ENCODE measurements around the gene STYXL1.

STYXL1 gene

DNA sequence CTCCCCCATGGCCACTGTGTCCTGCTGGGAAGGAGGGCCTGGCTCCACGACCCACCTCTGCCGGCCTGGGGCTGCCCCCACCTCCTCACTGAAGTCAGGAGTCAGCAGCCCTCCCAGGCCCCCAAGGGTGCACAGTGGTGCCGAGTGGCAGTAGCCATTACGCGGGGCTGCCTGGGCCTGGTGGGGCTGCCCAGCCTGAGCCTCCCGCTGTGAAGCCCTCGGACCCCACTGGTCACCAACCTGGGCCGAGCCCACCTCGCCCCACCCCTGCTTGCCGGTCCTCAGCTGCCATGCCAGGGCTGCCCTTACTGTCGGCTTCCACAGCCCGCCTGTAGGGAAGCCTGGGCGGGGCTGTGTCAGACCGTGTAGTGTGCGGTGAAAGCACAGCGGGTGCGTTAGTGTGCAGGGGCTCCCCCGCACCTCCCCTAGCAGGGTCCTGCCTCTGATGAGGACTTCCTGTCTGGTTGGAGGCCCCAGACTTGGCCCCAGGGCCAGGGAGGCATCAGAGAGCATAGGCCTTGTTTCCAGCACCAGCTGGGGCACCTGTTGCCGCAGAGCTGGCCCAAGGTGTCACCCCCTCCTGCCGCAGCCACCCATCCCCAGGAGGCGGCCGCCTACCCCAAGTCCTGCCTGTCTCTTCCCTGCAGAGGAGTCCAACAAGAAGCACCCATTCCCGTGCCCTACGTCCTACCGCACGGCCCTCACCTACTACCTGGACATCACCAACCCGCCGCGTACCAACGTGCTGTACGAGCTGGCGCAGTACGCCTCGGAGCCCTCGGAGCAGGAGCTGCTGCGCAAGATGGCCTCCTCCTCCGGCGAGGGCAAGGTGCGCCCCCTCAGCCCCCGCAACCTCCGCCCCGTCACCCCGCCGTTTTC lies 63.4 kb downstream of the STYXL1 start:
- H3K27me3 Mint-ChIP-seq, result no peaks in the 10 kb centered on the region
- peak overlapping the region; percentile 35 for H3K27ac Mint-ChIP-seq
- H3K9me3 Mint-ChIP-seq, result no peaks in the 10 kb centered on the region

DNA sequence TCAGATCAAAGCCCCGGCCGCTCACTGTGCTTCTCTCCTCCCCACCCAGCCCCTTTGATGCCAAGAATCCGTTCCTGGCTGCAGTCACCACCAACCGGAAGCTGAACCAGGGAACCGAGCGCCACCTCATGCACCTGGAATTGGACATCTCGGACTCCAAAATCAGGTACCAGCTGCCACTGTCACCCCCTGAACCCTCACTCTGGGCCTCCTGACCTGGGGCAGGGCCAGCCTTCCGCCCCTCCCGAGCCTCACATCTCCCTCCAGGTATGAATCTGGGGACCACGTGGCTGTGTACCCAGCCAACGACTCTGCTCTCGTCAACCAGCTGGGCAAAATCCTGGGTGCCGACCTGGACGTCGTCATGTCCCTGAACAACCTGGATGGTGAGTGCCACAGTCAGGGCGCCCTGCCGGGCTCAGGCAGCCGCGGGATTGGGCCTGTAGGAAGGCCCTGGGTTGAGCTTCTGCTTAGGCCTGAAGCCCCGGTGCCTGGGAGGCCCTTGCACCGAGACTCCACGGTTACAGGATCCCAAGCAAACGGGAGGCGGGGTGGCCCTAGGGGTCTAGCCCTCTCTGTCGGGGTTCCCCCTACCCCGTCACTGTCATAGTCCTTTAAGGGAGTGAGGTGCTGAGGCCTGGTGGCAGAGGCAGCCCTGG lies 64.2 kb downstream of the STYXL1 start:
- Mint-ChIP-seq H3K4me1 (no peaks in the 10 kb centered on the region), H3K27ac (no peak overlapping the region), H3K4me3 (no peak overlapping the region), H3K27me3 (no peaks in the 10 kb centered on the region), H3K9me3 (no peaks in the 10 kb centered on the region), H3K36me3 (peaks cover 2% of the 10 kb centered on the region)

More for the DNA sequence above, 63.4 kb downstream of the STYXL1 start:
- no peak overlapping the region for H3K4me3 Mint-ChIP-seq
- H3K36me3 Mint-ChIP-seq, result peaks cover 2% of the 10 kb centered on the region
- H3K4me1 Mint-ChIP-seq, result peaks cover under 1% of the 10 kb centered on the region

DNA sequence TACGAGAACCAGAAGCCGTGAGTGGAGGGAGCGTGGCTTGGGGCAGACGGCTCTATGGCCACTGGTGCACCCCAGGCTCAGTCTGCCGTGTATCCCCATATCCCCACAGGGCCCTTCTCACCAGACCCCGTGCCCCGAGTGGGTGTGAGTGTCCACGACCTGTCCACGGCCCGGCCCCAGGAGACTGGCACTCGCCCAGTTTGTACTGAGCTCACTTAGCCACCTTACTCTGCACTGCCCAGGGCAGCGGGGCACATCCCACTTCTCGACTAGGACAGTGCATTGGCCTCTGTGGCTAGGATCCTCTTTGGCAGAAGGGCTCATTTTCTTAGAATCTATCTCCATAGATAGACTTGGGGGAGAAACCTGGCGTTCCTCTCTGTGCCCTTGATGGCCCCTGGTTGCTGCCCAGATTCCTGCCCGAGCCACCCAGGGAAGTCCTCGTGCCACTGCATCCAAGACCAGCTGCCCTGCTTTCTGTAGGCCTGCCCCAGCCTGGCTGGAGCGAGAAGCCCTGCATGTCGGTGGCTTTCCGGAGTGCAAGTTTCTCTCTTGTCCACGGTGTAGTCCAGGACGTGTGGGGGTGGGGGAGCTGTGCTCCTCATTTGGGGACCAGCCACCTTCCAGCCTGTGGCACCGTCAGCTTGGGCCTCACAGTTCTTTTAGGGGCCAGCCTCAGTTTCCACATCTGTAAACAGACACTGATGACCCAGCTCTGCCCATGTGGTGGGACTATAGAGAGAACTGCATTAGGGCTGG lies 65.3 kb downstream of the STYXL1 start:
- H3K4me3 Mint-ChIP-seq, result no peak overlapping the region
- H3K9me3 Mint-ChIP-seq, result no peaks in the 10 kb centered on the region
- peaks cover 2% of the 10 kb centered on the region for H3K36me3 Mint-ChIP-seq
- H3K27ac Mint-ChIP-seq, result no peak overlapping the region
- H3K27me3 Mint-ChIP-seq, result no peaks in the 10 kb centered on the region
- no peaks in the 10 kb centered on the region for H3K4me1 Mint-ChIP-seq

DNA sequence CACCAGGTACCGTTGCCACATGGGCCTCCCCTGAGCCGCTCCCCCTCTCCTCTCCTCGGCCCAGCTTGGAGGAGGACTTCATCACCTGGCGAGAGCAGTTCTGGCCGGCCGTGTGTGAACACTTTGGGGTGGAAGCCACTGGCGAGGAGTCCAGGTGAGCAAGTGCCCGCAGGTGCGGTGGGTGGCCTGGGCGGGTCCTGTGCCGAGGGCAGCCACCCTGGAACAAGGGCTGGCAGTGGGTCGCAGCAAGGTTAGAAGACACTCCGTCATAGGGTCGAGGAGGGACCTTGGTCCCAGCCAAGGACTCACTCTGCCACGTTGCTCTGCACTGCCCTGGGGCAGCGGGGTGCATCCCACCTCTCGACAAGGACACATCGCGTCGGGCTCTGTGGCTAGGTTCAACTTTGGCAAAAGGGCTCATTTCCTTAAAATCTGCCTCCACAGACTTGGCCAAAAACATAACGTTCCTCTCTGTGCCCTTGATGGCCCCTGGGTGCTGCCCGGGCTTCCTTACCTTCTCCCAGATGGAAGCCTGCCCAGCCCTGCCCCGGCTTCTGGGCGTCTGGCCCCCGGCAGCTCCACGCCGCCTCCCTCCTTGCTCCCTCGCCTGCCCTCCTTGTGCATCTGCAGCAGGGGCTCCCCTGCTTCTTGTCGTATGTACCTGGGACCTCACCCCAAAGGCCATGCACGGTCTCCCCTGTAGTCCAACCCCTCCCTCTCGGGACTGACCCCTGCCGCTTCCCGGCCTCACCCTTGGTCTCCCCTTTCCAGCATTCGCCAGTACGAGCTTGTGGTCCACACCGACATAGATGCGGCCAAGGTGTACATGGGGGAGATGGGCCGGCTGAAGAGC lies 66.1 kb downstream of the STYXL1 start:
- Mint-ChIP-seq H3K9me3 (no peaks in the 10 kb centered on the region), H3K27me3 (no peaks in the 10 kb centered on the region), H3K4me3 (no peak overlapping the region), H3K4me1 (no peaks in the 10 kb centered on the region), H3K36me3 (peaks cover 2% of the 10 kb centered on the region), H3K27ac (no peak overlapping the region)

DNA sequence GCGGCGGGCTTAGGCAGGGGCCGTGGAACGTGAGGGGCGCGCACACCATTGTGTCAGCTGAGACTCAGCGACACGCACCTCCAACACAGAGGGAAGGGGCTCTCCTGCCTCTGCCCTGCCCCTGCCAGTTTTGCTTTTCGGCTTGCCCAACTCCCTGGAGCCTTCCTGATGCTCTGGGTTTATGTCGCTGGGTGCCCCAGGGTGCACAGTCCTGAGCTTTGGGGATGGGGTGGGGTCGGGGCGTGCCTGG lies 66.7 kb downstream of the STYXL1 start:
- H3K4me1 Mint-ChIP-seq, result no peaks in the 10 kb centered on the region
- no peaks in the 10 kb centered on the region for H3K9me3 Mint-ChIP-seq
- no peak overlapping the region for H3K27ac Mint-ChIP-seq
- H3K4me3 Mint-ChIP-seq, result no peak overlapping the region
- H3K36me3 Mint-ChIP-seq, result peaks cover 2% of the 10 kb centered on the region
- no peaks in the 10 kb centered on the region for H3K27me3 Mint-ChIP-seq

DNA sequence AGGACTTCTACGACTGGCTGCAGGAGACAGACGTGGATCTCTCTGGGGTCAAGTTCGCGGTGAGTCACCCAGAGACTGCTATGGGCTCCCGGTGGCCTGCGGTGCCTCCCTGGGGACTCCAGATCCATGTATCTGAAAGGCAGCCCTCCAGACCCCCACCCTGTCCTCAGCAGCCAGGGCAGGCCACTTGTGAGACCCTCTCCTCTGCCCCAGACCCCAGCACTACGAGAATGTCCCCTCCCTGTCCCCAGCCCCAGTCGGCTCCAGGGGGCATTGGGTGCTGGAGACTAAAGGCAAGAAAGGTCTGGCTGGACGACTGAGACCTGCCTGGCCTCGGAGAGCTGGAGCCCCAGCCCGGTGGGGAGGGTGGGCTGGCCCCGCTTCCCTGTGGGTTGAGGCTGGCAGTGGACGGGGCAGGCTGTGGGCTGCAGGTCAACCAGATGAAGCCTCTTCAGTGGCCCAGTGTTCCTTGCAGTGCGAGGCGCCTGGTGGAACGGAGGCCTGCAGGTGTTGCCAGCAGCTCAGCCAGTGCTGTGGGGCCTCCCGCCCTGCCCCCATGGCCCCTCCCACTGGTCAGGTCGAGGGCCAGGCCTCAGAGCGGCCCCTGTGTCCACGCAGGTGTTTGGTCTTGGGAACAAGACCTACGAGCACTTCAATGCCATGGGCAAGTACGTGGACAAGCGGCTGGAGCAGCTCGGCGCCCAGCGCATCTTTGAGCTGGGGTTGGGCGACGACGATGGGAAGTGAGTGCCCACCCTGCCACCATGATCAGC lies 67.2 kb downstream of the STYXL1 start:
- Mint-ChIP-seq H3K27me3 (no peaks in the 10 kb centered on the region), H3K27ac (no peak overlapping the region)

DNA sequence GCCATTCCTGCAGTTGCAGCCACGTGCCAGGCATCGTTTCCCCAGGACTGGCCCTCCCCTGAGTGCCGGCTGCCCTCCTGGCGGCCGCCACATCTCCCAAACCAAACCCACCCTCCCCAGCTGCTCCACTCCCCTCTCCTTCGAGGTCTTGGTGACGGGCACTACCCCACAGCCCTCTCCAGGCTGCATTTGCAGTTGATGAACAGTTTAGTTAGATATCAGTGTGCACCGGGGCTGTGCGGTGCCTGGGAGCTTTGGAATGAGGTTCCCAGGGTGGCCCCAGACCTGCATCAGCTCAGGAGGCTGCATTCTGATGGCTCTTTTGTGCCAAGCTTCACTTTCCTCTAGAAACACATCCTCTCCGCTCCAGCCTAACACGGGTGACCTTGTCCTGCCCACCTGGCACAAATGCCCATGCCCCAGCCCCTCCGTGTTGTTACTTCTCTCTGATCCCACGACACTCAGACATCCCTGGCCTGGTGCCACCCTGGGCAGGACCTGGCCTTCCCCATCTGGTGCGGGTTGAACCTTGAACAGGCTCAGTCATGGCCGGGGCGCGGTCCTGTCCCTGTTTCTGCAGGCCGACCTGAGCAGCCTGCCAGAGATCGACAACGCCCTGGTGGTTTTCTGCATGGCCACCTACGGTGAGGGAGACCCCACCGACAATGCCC lies 67.9 kb downstream of the STYXL1 start:
- no peaks in the 10 kb centered on the region for H3K9me3 Mint-ChIP-seq
- H3K27ac Mint-ChIP-seq, result no peak overlapping the region
- H3K36me3 Mint-ChIP-seq, result peaks cover 2% of the 10 kb centered on the region
- no peaks in the 10 kb centered on the region for H3K27me3 Mint-ChIP-seq
- no peaks in the 10 kb centered on the region for H3K4me1 Mint-ChIP-seq
- no peak overlapping the region for H3K4me3 Mint-ChIP-seq

More for the DNA sequence above, 67.2 kb downstream of the STYXL1 start:
- H3K4me1 Mint-ChIP-seq, result no peaks in the 10 kb centered on the region
- no peak overlapping the region for H3K4me3 Mint-ChIP-seq
- H3K9me3 Mint-ChIP-seq, result no peaks in the 10 kb centered on the region
- H3K36me3 Mint-ChIP-seq, result peaks cover 2% of the 10 kb centered on the region

DNA sequence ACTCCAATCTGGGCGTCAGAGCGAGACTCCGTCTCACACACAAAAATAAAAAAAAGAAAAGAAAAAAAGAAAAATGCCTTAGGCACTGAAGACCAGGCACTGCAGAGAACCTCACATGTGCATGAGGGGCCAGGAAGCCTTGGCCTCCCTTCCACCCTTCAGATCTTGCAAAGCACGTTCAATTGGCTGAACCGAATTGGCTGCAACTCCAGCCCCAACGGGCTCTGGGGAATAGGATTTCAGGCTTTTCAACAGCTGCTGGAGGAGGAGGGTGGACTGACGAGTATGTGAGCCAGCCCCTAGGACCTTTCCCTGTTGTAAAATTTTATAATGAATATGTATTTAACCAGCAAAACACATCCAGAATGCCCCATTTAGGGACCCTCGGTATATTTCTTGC lies 70.1 kb downstream of the STYXL1 start:
- Mint-ChIP-seq H3K9me3 (no peaks in the 10 kb centered on the region), H3K27ac (no peak overlapping the region), H3K4me1 (no peaks in the 10 kb centered on the region), H3K27me3 (no peaks in the 10 kb centered on the region), H3K4me3 (no peak overlapping the region), H3K36me3 (peaks cover 4% of the 10 kb centered on the region)

DNA sequence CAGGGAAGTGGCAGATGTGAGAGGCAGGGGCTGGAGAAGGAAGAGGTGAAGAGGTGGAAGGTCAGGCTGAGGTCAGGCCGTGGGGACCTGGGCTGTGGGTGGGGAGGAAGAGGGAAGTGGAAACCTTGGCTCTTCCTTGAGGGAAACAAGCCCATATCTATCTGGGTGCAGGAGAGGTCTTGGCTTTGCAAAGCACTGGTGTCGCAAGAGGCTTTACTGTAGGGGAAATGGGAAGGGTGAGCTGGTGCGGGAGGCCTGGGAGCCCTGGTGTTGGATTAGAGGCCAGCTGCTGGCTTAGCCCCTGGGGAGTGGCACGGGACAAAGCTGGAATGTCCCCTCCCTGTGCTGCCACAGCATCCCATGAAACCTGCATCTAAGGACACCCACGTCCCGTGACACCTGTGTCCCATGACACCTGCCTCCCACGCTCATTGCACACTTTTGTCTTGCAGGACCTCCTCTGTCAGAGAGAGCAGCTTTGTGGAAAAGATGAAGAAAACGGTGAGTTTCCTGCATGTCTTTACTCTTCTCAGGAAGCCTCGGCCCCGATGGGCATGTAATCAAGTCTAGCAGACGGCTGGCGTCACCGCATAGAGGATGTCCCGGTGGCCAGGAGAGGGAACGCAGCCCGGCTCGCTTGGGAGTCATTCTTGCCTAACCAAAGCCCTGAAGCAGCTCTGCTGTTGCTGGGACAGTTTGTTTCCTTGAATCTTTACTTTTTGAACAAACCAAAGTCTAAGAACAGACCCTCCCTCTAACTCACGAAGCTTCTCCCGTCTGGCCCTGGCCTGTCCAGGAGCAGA lies 75.6 kb downstream of the STYXL1 start:
- Mint-ChIP-seq H3K4me1 (no peaks in the 10 kb centered on the region), H3K27me3 (no peaks in the 10 kb centered on the region), H3K4me3 (no peak overlapping the region)

DNA sequence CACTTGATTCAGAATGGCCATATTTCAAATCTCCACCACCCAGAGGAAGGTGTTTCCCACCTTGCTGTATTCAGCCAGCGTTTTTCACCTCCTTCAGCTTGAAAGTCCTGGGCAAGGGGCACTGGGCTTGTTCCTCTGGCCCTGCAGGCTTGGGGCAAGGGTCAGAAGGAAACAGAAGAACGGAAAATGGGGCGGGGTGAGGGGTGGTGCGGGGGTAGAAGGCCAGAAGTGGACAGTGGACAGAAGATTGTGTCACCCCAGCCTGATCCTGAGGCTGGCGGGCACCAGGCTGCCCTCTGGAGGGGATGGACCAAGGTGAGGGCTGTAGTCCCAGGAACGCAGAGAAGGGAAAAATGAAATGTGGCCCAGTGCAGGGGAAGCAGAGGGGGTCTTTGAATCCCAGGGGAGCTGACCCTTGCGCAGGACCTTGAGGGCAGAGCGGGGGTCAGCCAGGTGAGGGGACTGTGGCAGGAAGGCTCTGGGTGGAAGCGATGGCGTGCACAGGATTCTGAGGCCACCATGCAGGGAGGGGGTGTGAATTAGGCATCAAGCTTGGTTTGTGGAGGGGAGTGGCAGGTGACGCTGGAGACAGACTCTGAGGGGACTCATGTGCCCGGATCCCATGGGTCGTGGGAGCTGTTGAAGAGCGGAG lies 76.4 kb downstream of the STYXL1 start:
- H3K27ac Mint-ChIP-seq, result no peak overlapping the region
- no peak overlapping the region for H3K4me3 Mint-ChIP-seq
- no peaks in the 10 kb centered on the region for H3K27me3 Mint-ChIP-seq
- H3K4me1 Mint-ChIP-seq, result no peaks in the 10 kb centered on the region
- peaks cover 5% of the 10 kb centered on the region for H3K36me3 Mint-ChIP-seq
- H3K9me3 Mint-ChIP-seq, result no peaks in the 10 kb centered on the region

More for the DNA sequence above, 75.6 kb downstream of the STYXL1 start:
- H3K27ac Mint-ChIP-seq, result no peak overlapping the region
- H3K9me3 Mint-ChIP-seq, result no peaks in the 10 kb centered on the region
- peaks cover 5% of the 10 kb centered on the region for H3K36me3 Mint-ChIP-seq

DNA sequence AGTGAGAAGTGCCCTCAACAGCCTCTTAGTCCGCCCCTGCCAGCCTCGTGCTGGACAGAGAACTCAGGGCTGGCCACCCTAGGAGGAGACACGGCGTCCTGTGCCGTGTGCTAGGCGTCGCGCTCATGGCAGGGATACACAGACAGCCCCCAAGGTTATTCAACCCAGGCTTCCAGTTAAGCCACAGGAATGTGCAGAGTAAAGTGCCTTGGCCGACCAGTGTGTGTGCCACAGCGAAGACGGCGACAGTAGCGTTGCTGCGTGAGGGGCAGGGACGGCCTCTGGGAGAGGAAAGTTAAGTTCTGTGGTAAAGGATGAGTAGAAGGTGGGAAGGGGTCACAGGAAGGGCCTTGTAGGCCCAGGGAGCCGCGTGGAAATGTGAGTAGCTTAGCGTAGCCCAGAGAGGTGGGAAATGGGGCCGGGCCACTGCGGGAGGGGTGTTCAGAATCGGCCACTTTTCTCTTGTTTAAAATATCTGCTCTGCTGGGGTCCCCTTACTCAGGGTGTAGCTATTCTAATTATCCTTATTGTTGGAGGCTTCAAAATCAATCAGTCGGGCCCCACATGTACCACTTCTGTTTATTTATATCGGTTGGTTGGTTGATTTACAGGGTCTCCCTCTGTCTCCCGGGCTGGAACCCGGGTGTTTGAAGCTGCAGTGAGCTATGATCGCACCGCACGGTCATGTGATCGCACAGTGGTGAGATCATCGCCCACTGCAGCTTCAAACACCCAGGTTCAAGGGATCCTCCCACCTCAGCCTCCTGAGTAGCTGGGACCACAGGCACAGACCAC lies 77.9 kb downstream of the STYXL1 start:
- no peak overlapping the region for H3K27ac Mint-ChIP-seq
- H3K36me3 Mint-ChIP-seq, result peaks cover 5% of the 10 kb centered on the region
- no peaks in the 10 kb centered on the region for H3K4me1 Mint-ChIP-seq
- H3K9me3 Mint-ChIP-seq, result no peaks in the 10 kb centered on the region
- H3K4me3 Mint-ChIP-seq, result no peak overlapping the region
- H3K27me3 Mint-ChIP-seq, result no peaks in the 10 kb centered on the region

DNA sequence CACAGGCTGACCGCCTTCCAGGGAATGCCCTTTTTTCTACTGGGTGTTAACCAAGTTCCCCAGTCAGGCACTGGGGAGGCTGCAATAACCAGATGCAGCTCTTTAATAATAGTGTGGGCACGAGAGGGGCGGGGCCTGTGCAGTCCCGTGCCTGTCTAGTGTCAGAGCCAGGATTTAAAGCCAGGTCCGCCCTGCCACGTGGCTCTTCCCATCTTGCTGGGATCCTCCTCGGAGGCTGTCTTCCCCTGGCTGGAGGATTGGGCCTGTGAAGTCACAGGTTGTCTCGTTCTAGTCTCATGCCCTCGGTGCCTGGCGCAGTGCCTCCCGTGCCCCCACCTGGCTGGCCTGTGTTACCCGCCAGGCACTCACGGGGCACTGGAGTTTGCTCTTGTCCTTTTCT lies 78.6 kb downstream of the STYXL1 start:
- H3K4me1 Mint-ChIP-seq, result no peaks in the 10 kb centered on the region
- H3K9me3 Mint-ChIP-seq, result no peaks in the 10 kb centered on the region
- H3K36me3 Mint-ChIP-seq, result peaks cover 5% of the 10 kb centered on the region
- no peak overlapping the region for H3K4me3 Mint-ChIP-seq
- H3K27ac Mint-ChIP-seq, result no peak overlapping the region
- H3K27me3 Mint-ChIP-seq, result no peaks in the 10 kb centered on the region

DNA sequence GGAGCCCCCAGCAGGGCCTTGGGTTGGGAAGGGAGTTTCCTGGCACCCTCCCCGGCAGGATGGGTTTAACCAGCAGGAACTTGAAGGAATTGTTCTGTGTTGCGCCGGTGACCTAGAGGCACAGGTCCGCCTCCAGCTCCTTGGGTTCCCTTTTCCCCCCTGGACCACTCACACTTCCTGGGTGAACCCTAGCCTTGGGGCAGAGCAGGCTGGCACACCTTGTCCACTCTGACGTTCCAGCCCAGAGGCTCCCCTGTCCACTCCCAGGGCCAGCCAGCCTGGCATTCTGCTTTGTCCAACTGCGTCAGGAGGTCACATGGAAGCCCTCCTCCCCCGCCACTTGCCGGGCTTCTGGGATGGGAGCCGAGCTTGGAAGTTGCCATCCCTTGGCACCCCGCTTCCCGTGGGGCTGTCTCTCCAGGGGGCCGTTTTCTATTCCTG lies 79.2 kb downstream of the STYXL1 start:
- no peaks in the 10 kb centered on the region for H3K27me3 Mint-ChIP-seq
- H3K4me1 Mint-ChIP-seq, result no peaks in the 10 kb centered on the region
- H3K9me3 Mint-ChIP-seq, result no peaks in the 10 kb centered on the region
- peaks cover 3% of the 10 kb centered on the region for H3K36me3 Mint-ChIP-seq
- no peak overlapping the region for H3K27ac Mint-ChIP-seq
- no peak overlapping the region for H3K4me3 Mint-ChIP-seq

All from activated naive CD4-positive, alpha-beta T cell treated with anti-CD3 and anti-CD28 coated beads, Interleukin-2, amount 50 U/mL, for 24 hours (primary cell).